ENCODE results near the gene HOXC6. TPM values are rescaled to one million over a fixed set of nuclear protein-coding genes. Genes with fewer than 3 reads are reported as not detected.

Gene HOXC6
- total RNA-seq, 1 experiment from 2014 or later, result not detected

- TF ChIP-seq ARID4B (CRISPR knock-in tag; IDR thresholded peaks at IDR 0.05; ENCODE audit: borderline replicate concordance), result no peak
- no peak for TF ChIP-seq KAT7 (CRISPR knock-in tag; IDR thresholded peaks at IDR 0.05; ENCODE audit: borderline replicate concordance)
- TF ChIP-seq OVOL2 (CRISPR knock-in tag; IDR thresholded peaks at IDR 0.05; ENCODE audit: borderline replicate concordance), result no peak
- TF ChIP-seq MXD4 (CRISPR knock-in tag; IDR thresholded peaks at IDR 0.05; ENCODE audit: borderline replicate concordance), result no peak
These were observed 6.6 kb downstream of the HOXC6 start (continued) for GRCh38 chr12:54034785-54035310.

- H3K27ac Mint-ChIP-seq, result no peak overlapping the region
- no peaks in the 10 kb centered on the region for H3K9me3 Mint-ChIP-seq
- peaks cover 99% of the 10 kb centered on the region for H3K27me3 Mint-ChIP-seq (ENCODE audit: low read depth)
- TF ChIP-seq CDX4 (CRISPR knock-in tag; IDR thresholded peaks at IDR 0.05; ENCODE audit: borderline replicate concordance), result no peak
- no peak for TF ChIP-seq CBFB (CRISPR knock-in tag; IDR thresholded peaks at IDR 0.05; ENCODE audit: low read depth)
- TF ChIP-seq KAT7 (CRISPR knock-in tag; IDR thresholded peaks at IDR 0.05; ENCODE audit: borderline replicate concordance), result no peak
- TF ChIP-seq GABPB1 (CRISPR knock-in tag; IDR thresholded peaks at IDR 0.05), result no peak
- TF ChIP-seq ZNF423 (CRISPR knock-in tag; IDR thresholded peaks at IDR 0.05), result no peak
- TF ChIP-seq ATF6 (CRISPR knock-in tag; IDR thresholded peaks at IDR 0.05), result no peak
- TF ChIP-seq ZBTB21 (CRISPR knock-in tag; IDR thresholded peaks at IDR 0.05; ENCODE audit: borderline replicate concordance), result no peak
- no peak for TF ChIP-seq E2F4 (CRISPR knock-in tag; IDR thresholded peaks at IDR 0.05; ENCODE audit: borderline replicate concordance, low read depth)
- no peak for TF ChIP-seq RELA (CRISPR knock-in tag; IDR thresholded peaks at IDR 0.05; ENCODE audit: borderline replicate concordance)
- no peak for TF ChIP-seq ESRRA (CRISPR knock-in tag; IDR thresholded peaks at IDR 0.05; ENCODE audit: borderline replicate concordance)
- no peak for TF ChIP-seq SMAD4 (CRISPR knock-in tag; IDR thresholded peaks at IDR 0.05)
- TF ChIP-seq E2F1 (CRISPR knock-in tag; IDR thresholded peaks at IDR 0.05), result no peak
- TF ChIP-seq ELF4 (CRISPR knock-in tag; IDR thresholded peaks at IDR 0.05; ENCODE audit: low read depth), result no peak
- TF ChIP-seq ZNF671 (CRISPR knock-in tag; IDR thresholded peaks at IDR 0.05), result no peak
- no peak for ATAC-seq
- H3K4me1 Mint-ChIP-seq, result peaks cover 27% of the 10 kb centered on the region
- DNase-seq (ENCODE audit: low spot score), result no peak
- no peak overlapping the region for H3K4me3 Mint-ChIP-seq
- CTCF ChIA-PET, result interaction anchor here (0.7 to 4.8 kb wide), 5 partner anchors 30 to 181 kb away, joined by 3 to 23 read pairs (median 5); partner anchors contain the start of gene HOXC10
- POLR2A ChIA-PET, result no interaction called here
- no peaks in the 10 kb centered on the region for H3K36me3 Mint-ChIP-seq
These were observed 7.5 kb downstream of the HOXC6 start for GRCh38 chr12:54035568-54036264.

Data from WTC11 (cell line).